HL-60 (cell line): ENCODE results near the gene CHML.

Experiments
- CTCF ChIP-seq: IDR thresholded peaks from one replicate; pipeline ENCODE4 v1.5.1; 2011; ENCODE audit warnings: low read length, control low read depth, inconsistent platforms; ENCODE audit not compliant: insufficient read depth
- GABPA ChIP-seq: IDR thresholded peaks from 2 replicates; pipeline ENCODE4 v1.6.1; 2012; ENCODE audit warnings: low read depth
- POLR2AphosphoS5 ChIP-seq: IDR thresholded peaks from 2 replicates; pipeline ENCODE4 v1.6.1; 2012; ENCODE audit warnings: low read depth
- REST ChIP-seq: IDR thresholded peaks from 2 replicates; pipeline ENCODE4 v1.6.1; 2012; ENCODE audit warnings: low read depth; ENCODE audit not compliant: insufficient replicate concordance

- no peak for TF ChIP-seq CTCF
- TF ChIP-seq POLR2AphosphoS5: no peak
- no peak for TF ChIP-seq GABPA
- TF ChIP-seq REST: no peak
These were observed 42.8 kb upstream of the CHML start for GRCh38 chr1:241682921-241683320.
